ENCODE data around the gene CRTC3.
"Not testable (repeated sequence)": the region's sequence is repeated elsewhere in the genome, so short reads cannot be mapped to it uniquely, and the experiment has no call there.

The CRTC3 gene

DNA sequence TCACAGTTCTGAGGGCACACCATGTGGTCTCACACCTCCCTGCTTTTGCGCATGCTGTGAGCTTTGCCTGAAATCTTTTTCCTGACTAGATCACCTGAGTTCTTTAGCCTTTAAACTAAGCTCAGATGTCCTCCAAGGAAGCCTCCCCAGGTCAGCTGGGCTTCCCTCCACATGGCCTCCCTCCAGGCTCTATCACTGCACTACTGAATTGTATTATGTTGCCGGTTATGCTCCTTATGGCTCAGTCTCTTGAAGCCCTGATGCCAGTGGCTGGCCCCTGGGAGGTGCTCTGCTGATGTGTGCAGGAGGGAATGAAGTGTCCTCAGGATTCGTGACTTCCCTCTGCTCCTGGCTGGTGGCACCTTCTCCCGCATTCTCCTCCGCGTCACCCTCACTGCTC lies 94.1 kb downstream of the CRTC3 start:
- DNase-seq (ENCODE audit: low read depth) = no peak

DNA sequence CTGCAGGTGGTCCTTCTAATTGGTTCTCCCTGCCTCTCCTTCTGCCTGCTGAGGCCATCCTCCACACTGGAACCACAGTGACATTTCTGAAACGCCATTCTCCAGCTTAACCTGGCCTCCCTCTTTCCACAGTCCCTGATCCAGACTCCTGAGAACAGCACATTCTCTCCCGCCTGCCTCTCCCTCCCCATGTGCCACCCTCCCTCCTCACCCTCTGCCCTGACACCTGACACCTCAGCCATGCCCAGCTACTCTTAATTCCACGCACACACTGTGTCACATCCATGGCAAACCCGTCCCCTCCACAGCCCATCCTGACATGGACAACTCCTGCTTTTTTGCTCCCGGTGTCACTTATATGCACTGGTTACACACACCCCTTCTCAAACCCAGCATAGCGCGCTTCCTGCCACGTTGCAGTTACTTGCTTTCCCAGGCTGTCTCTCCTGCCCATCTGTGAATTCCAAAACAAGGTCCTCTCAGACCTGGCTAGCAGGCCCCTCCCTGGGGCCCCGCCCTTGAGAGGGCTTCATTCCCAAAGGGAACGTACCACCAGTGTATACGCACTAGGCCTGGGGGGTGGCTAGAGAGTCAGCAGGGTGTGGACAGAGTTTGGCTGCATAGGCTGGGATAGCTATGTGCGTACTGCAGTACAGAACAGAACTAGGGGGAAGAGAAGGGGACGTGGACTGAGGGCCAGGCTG lies 94.7 kb downstream of the CRTC3 start:
- DNase-seq (ENCODE audit: low read depth) = no peak

DNA sequence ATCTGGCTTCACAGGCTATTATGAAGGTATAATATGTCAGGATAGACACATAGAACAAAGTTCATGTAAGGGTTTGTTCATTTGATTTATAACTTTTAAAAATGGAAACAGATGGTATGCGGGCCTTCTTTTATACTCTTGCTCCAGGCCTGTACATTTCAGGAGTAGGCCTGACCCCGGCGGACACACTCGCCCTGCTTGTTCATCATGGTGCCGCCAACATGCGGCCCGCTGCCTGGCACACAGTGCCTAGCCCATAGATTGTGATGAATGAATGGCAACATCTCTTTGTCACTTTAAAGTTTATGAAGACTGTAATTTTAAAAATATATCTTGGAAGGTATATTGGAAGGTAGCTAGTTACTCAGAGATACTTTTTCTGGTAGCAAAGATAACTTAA lies 95.3 kb downstream of the CRTC3 start:
- no peak for DNase-seq (ENCODE audit: low read depth)

DNA sequence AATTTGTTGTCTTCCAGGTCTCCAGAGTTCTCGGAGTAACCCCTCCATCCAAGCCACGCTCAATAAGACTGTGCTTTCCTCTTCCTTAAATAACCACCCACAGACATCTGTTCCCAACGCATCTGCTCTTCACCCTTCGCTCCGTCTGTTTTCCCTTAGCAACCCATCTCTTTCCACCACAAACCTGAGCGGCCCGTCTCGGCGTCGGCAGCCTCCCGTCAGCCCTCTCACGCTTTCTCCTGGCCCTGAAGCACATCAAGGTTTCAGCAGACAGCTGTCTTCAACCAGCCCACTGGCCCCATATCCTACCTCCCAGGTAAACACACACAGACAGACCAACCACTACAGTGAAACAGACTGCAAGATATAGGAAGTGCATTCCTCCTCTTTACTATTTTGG lies 99.5 kb downstream of the CRTC3 start:
- no peak for DNase-seq (ENCODE audit: low read depth)

DNA sequence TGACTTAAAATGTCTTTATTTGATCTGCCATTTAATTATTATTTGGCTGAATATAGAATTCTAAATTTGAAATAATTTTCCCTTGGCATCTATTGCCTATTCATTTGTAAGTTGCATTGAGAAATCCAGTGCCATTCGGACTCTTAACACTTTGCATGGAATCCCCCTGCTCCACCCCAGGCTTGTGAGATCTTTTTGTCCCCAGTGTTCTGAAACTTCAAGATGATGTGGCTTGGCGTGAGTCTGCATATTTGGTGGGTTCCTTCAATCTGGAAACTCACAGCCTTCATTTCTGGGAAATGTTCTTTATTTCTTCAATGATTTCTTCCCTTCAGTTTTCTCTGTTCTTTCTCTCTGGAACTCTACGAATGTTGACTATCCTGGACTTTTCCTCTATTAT lies 103.6 kb downstream of the CRTC3 start:
- no peak for DNase-seq (ENCODE audit: low read depth)

DNA sequence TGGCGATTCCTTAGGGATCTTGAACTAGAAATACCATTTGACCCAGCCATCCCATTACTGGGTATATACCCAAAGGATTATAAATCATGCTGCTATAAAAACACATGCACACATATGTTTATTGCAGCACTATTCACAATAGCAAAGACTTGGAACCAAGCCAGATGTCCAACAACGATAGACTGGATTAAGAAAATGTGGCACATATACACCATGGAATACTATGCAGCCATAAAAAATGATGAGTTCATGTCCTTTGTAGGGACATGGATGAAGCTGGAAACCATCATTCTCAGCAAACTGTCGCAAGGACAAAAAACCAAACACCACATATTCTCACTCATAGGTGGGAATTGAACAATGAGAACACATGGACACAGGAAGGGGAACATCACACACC lies 107.3 kb downstream of the CRTC3 start:
- DNase-seq (ENCODE audit: low read depth) = not testable (repeated sequence)

DNA sequence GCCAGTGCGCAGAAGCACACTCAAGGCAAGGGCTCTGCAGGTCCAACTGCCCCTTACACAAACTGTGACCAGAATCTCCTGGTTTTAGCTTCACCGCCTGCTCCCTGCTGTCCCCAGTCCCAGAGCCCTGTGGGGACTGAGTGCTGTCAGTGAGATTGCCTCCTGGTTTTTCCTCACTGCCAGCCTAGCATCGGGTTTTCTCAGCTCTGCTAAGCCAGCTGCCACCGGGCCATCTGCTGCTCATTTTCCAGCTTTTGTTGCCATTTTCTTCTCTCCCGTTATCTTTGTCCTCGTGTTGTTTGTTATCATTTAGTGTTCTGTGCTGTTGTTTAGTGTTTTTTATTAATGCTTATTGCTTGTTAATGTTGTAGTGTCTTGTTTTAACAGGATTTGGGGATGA lies 108.0 kb downstream of the CRTC3 start:
- no peak for DNase-seq (ENCODE audit: low read depth)

DNA sequence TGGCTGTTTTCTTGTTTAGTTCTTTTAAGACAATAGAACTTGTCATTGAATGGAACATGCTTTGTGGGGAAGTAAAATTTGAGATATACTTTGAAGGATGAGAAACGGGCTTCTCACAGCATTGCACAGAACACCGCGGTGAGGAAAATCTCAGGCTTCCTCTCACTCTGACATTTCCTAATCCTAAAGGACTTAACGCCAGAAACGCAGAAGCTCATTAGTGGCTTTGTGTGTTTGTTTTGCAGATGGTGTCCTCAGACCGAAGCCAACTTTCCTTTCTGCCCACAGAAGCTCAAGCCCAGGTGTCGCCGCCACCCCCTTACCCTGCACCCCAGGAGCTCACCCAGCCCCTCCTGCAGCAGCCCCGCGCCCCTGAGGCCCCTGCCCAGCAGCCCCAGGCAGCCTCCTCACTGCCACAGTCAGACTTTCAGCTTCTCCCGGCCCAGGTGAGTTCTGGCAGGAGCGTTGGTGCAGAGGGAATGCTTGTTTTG lies 108.5 kb downstream of the CRTC3 start:
- DNase-seq (ENCODE audit: low read depth) = no peak

DNA sequence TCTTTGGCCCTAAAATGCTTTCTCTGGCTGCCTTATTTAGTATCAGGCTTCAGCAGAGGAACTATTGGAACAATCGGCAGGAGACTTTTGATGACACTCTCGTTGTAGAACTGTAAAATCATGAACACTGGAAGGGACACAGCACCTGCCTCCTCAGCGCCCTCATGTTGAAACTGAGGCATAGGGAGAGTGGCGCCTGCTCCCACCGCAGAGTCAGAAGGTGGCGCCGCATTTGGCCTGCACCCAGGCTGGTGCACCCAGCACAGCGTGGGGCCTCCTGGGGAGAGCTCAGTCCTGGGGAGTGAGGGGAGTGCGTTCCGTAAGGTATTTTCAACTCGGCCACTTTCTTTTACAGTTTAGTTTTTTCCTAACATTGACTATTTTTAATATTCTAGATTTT lies 109.2 kb downstream of the CRTC3 start:
- DNase-seq (ENCODE audit: low read depth) = no peak

DNA sequence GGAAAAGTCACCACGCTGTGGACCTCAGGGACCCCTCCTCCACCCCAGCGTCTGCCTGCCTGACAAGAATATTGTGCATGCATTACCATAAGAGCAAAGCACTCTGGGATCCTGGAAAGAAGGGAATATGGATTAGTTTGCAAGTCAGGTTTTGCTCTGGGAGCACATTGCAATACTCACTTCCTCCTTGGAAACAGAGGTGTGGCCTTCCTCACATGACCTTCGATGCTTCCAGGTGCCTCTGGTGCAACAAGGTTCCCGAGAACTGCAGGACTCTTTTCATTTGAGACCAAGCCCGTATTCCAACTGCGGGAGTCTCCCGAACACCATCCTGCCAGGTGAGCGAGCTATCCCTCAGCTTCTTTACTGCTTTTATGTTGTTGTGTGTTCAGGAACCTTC lies 111.1 kb downstream of the CRTC3 start:
- no peak for DNase-seq (ENCODE audit: low read depth)

DNA sequence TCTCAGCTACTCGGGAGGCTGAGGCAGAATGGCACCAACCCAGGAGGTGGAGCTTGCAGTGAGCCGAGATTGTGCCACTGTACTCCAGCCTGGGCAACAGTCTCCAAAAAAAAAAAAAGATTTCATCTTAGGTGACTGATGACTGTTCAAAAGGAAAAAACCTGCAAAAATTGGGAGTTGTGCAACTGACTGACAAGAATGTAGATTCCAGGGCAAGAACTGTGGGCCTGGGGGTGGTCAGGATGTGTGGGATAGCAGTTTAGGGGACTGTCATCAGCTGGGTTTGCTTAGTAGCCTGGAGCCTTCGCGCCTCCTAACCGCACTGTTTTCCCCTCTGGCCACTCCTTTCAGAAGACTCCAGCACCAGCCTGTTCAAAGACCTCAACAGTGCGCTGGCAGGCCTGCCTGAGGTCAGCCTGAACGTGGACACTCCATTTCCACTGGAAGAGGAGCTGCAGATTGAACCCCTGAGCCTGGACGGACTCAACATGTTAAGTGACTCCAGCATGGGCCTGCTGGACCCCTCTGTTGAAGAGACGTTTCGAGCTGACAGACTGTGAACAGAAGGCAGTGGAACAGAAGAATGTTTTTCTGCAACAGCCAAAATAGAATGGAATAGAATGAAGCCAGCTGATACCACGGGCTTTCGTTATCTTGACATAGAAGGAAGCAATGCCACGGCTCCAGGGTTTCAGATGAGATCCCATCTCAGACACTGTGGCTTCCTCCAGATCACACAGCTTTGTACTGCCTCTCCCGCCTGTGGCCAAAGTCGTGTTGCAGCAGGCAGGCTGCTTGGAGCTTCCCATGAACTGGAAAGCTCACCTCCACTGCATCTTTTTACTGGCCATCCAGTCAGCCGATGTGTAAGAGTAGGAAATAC lies 112.1 kb downstream of the CRTC3 start:
- DNase-seq (ENCODE audit: low read depth) = no peak

DNA sequence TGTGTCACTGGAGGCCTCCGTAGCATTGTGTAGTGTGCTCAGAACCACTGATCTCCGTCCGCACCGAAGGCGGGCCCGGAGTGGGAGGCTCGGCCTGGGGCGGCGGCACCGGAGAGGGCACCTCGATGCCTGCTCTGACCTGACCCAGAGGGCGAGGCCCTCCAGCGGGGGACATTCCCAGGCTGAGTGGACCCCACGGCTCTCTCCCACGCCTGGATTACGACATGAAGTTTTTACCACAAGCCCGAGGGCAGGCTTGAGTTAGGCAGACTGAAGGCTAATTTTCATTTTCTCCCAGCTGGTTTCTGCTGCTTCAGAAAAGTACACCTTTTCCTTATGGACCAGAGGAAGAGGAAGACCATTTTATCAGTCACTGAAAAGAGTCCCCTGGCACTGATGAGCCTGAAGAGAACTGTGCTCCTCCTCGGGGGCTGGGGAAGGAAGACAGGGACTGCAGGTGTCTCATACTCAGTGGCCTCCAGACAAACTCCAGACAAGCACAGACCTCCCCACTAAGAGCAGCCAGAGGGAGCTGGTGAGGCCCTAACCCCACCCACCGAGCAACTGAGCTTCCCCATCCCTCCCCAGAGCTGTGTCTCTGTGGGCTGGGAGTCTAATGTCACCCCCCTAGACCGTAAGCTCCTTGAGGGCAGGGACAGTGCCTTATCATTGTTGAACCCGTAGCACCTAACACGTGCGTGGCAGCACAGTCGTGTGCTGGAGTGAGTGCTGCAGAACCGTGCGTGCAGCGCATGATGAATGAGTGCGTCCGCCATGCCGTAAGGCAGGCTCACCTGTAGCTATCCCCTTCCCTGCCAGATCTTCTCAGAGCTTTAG lies 113.0 kb downstream of the CRTC3 start:
- no peak for DNase-seq (ENCODE audit: low read depth)

DNA sequence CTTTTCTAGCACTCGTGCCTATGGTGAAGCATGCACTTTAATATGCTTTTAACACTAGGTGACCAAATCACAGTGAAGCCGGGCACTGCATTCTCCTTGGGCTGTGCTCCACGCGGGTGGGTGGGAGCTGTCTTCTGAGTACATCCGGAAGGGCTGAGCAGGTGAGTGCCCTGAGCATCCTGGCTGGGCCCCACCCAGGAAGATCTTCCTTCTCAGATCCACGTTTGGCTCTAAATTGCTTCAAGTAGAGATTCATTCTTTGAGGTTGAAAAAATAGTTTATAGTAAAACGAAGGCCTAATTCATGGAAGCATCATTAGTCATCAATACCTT lies 113.5 kb downstream of the CRTC3 start:
- no peak for DNase-seq (ENCODE audit: low read depth)

DNA sequence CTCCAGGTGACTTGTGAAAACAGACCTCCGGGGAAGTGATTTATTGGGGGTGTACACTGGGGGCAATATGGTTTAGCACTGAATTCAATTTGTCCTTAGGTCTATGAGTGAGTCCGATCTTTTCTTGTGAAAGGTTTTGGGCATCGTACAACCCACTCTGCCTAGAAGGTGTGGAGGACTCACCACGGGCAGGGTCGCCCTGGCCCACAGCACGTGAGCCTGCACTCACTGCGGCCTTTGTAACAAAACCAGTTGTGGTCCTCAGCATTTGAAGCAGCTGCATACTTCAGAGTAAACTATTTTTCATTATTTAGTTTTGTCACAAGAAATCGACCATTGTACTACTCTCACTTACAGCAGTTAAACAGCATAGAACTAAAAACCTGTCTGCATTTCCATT lies 114.8 kb downstream of the CRTC3 start:
- no peak for DNase-seq (ENCODE audit: low read depth)

DNA sequence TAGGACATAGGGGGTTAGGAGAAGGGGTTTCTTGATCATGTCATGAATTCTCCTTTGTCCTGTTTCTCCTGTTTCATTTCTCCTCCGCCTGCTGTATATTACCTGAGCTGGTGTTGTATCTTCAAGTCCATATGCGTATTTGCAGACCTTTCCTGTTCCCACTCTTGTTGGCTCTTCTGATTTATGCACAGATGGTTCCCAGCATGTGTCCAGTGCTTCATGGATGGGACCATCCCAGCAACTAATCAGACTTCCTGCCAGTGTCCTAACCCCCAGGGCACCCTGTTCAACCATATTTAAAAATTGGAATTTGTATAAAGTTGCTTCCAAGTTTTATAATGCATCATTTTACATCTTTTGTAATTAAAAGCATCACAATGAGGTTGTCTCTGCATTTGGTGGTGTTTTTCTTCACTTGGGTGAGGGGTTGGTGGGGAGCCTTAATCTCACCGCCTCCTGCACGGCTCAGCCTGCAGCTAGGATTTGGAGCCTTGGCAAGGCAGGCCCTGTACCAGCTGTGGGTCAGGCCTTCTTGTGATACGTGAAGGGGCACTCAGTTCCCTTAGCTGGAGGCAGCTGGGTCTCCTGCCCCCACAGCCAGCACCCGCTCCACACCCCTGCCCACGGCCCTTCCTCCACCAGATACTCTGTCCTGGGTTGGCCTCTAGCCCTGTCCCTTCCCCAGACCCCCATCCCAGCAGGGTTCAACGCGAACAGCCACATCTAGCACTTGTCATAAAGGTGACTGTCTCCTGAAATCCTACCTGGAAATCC lies 115.4 kb downstream of the CRTC3 start:
- no peak for DNase-seq (ENCODE audit: low read depth)

DNA sequence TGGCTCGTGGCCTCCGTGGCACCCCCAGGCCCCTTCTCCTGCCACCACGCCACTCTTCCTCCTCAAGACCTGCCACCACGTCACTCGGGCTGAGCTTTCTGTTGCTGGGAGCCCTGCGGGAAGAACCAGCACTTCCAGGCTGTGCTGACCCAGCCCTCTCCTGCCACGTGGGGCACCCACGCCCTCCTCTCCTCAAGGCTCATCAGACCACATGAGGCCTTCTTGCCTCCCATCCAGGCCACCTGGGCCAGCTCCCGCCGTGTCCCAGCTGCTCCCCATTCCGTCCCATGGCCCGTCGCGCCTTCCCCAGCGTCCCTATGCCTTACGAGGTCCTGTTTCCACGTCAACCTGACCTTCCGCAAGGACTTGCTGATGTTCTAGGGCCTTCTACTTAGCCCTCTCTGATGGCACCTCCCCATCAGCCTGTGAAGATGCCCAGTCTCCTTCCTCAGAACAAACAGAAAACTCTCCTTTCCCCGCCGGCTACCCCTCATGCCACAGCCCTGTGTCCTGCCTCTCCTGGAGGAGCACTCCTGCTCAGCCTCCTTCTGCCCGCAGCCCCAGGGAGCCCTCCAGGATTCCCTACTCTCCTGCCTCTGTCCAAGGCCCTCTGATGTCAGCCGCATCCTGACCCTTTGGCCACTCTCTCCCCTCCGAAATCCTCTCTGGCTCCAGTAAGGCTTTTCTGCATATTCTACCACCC lies 116.3 kb downstream of the CRTC3 start:
- DNase-seq (ENCODE audit: low read depth) = no peak

DNA sequence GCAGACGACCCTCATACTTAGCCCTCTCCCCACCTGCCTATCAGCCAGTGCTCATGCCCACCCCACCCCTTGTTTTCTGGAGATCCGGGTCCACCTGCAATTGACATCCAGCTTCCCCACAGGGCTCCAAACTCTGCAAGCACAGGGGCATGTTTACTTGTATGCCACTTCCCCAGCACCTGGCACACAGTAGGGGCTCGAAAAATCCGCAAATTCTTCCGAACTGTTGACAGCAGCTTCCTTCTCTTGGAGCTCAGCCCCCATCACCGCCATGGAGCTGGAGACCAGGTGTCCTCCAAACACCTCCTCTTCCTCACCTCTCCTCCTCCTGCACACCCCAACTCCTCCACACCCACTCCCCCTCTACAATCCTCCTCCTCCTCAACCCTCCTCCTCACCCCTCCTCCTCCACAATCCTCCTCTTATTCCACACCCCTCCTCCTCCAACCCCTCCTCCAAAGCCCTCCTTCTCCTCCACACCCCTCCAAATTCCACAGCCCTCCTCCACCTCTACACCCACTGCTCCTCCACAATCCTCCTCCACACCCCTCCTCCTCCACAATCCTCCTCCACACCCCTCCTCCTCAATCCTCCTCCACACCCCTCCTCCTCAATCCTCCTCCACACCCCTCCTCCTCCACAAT lies 117.1 kb downstream of the CRTC3 start:
- no peak for DNase-seq (ENCODE audit: low read depth)

DNA sequence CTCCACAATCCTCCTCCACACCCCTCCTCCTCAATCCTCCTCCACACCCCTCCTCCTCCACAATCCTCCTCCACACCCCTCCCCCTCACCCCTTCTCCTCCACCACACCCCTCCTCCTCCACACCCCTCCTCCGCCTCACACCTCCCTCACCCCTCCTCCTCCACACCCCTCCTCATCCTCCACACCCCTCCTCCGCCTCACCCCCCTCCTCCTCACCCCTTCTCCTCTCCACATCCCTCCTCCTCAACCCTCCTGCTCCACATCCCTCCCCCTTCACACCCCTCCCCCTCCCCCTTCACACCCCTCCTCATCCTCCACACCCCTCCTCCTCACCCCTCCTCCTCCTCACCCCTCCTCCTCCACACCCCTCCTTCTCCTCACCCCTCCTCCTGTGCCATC lies 117.6 kb downstream of the CRTC3 start:
- no peak for DNase-seq (ENCODE audit: low read depth)

DNA sequence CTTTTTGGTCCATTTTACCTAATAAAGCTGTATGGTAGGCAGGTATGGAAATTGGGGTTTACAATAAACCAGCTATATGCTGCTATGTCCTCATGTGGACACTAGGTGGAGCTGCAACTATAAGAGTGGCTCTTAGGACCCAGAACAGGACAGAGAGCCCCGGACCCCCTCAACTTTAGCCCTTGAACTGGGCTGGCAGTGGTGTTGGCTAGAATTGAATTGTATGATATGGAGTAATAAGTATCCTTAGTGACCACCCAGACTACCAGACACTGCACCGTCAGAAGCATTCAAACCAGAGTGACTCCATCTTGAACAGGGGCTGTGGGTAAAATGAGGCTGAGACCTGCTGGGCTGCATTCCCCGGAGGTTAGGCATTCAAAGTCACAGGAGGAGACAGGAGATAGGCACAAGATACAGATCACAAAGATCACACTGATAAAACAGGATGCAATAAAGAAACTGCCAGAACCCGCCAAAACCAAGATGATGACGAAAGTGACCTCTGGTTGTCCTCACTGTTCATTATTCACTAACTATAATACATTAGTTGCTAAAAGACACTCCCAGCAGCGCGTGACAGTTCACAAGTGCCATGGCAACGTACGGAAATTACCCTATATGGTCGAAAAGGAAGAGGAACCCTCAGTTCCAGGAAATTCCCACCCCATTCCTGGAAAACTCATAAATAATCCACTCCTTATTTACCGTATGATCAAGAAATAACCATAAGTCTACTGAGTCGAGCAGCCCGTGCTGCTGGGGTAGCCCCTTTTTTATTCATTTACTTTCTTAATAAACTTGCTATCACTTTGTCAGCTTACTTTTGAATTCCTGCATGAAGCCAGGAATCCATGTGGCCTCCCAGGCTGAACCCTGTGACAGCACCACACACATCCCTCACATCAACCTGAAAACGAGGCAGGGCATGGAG lies 118.7 kb downstream of the CRTC3 start:
- DNase-seq (ENCODE audit: low read depth) = peak; percentile 15

Data from stimulated activated CD8-positive, alpha-beta memory T cell treated with anti-CD3 and anti-CD28 coated beads, Interleukin-12 subunit alpha, Interleukin-12 subunit beta, amount 100 ng/mL, for 4 hours (primary cell).